Endothelial cell of umbilical vein (primary cell): Measurements from ENCODE around the gene ERCC6L.

Source experiments
- EZH2 ChIP-seq: IDR thresholded peaks from 2 replicates; pipeline ENCODE4 v1.6.1; 2012; ENCODE audit warnings: borderline replicate concordance, low read depth, mild to moderate bottlenecking, moderate library complexity, low read length, inconsistent platforms; ENCODE audit not compliant: severe bottlenecking
- FOS ChIP-seq: IDR thresholded peaks from 2 replicates; pipeline ENCODE4 v1.6.1; 2011; ENCODE audit warnings: mild to moderate bottlenecking, low read length, moderate library complexity, borderline replicate concordance; ENCODE audit not compliant: insufficient read depth
- GATA2 ChIP-seq: IDR thresholded peaks from 2 replicates; pipeline ENCODE4 v1.7.0; 2011; ENCODE audit warnings: low read depth, mild to moderate bottlenecking, moderate library complexity, mixed read lengths, low read length; ENCODE audit not compliant: insufficient read length, insufficient read depth
- JUN ChIP-seq: IDR thresholded peaks from 2 replicates; pipeline ENCODE4 v1.6.1; 2011; ENCODE audit warnings: borderline replicate concordance, low read depth; ENCODE audit not compliant: insufficient read length, insufficient read depth
- POLR2A ChIP-seq: IDR thresholded peaks from 2 replicates; pipeline ENCODE4 v1.6.1; 2012; ENCODE audit warnings: low read depth, mild to moderate bottlenecking, control low read depth, low read length
- POLR2AphosphoS5 ChIP-seq: IDR thresholded peaks from 2 replicates; pipeline ENCODE4 v1.6.1; 2012; ENCODE audit warnings: low read depth, mild to moderate bottlenecking, control low read depth, low read length, moderate library complexity; ENCODE audit not compliant: insufficient read depth
- TF ChIP-seq, protein P1 (sequence below): IDR thresholded peaks from 2 replicates; pipeline ENCODE4 v1.6.1; 2011; ENCODE audit not compliant: insufficient read depth, insufficient read length
- TF ChIP-seq, protein P2 (sequence below), 2 donors: IDR thresholded peaks; 1 replicate in 1 of 2; 2 replicates in 1 of 2; pipeline ENCODE4 v1.5.1; 2011; ENCODE audit warnings: low read length in 2 of 2, mild to moderate bottlenecking in 2 of 2, moderate library complexity in 2 of 2, control low read depth in 1 of 2, inconsistent platforms in 1 of 2, low read depth in 1 of 2; ENCODE audit not compliant: insufficient read depth in 1 of 2; ENCODE audit errors: extremely low read depth in 1 of 2

- TF ChIP-seq, protein P1, sequence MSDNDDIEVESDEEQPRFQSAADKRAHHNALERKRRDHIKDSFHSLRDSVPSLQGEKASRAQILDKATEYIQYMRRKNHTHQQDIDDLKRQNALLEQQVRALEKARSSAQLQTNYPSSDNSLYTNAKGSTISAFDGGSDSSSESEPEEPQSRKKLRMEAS, result peak; percentile 39
- TF ChIP-seq, protein P2, sequence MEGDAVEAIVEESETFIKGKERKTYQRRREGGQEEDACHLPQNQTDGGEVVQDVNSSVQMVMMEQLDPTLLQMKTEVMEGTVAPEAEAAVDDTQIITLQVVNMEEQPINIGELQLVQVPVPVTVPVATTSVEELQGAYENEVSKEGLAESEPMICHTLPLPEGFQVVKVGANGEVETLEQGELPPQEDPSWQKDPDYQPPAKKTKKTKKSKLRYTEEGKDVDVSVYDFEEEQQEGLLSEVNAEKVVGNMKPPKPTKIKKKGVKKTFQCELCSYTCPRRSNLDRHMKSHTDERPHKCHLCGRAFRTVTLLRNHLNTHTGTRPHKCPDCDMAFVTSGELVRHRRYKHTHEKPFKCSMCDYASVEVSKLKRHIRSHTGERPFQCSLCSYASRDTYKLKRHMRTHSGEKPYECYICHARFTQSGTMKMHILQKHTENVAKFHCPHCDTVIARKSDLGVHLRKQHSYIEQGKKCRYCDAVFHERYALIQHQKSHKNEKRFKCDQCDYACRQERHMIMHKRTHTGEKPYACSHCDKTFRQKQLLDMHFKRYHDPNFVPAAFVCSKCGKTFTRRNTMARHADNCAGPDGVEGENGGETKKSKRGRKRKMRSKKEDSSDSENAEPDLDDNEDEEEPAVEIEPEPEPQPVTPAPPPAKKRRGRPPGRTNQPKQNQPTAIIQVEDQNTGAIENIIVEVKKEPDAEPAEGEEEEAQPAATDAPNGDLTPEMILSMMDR (IDR thresholded peaks at IDR 0.05; ENCODE audit: extremely low read depth in 1 of 2, insufficient read depth in 1 of 2, low read depth in 1 of 2, low read length in 2 of 2), result no peak
- peak; percentile 80 for TF ChIP-seq POLR2A
- no peak for TF ChIP-seq EZH2
- no peak for TF ChIP-seq FOS
- peak; percentile 45 for TF ChIP-seq POLR2AphosphoS5
- no peak for TF ChIP-seq GATA2
- no peak for TF ChIP-seq JUN
Measured at GRCh38 chrX:72238721-72239475, at the start of gene ERCC6L.
